GM19238 (cell line): Measurements from ENCODE around the gene KCNIP3.
"Not testable (repeated sequence)": the region's sequence is repeated elsewhere in the genome, so short reads cannot be mapped to it uniquely, and the experiment has no call there.

Experiments used
- DNase-seq: peaks from one replicate; pipeline ENCODE4 v3.0.0; 2011; ENCODE audit warnings: low spot score; ENCODE audit not compliant: insufficient read length

KCNIP3 gene

DNA sequence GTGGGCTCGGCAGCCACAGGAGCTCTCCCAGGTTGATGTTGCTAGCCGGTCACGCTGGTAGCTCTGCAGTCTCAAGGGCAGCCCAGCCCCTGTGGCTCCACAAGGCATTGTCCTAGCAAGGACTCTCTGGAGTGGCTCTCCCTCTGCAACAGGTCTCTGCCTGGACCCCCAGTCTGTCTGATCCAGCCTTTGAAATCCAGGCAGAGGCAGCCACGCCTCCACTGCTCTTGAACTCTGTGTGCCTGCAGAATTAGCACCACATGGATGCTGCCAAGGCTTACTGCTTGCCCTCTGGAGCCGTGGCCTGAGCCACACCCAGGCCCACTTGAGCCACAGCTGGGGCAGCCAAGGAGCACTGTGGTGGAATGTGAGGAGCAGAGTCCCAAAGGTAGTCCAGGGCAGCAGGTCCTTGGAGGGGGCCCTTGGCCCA is 62.4 kb downstream of the KCNIP3 start:
- DNase-seq, result no peak

DNA sequence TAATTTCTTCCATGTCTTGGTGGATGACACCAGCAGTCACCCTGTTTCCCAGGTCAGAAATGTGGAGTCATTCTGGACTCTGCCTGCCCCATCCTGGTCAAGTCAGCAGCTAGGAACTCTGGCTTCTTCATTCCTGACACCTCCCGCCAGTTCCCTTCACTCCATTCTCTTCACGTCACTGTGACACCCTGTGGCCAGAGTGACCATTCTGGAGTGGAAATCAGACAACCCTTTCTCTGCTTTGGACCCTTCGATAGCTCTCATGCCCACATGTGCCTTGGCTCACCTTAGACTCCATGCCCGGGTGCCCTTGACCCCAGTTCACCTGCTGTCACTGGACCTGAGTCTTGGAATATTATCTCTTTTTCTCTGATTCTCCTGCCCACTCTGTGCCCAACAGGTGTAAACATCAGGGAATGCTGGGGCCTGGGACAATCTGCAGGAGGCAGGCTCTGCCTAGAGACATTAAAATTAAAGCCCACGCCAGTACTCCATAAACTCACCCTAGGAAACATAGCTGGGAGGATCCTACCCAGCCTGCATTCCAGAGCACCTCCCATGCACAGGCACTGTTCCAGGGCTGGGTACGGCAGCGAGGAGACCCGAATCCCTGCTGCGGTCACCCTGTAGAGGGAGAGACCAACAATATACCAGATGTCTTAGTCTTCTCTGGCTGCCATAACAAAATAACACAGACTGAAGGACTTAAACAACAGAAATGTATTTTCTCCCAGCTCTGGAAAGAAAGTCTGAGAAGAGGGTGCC is 64.3 kb downstream of the KCNIP3 start:
- DNase-seq, result no peak

DNA sequence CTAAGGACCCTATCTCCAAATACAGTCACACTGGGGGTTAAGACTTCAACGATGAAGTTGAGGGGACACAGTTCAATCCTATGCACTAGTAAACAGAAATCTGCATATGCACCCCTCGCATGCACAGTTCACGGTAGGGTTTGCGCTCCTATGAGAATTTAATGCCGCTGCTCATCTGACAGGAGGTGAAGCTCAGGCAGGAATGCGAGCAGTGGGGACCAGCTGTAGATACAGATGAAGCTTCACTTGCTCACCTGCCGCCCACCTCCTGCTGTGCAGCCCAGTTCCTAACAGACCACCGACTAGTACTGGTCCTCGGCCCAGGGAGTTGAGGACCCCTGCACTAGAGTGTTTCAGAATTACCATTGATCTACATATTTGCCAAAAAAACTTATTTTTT is 65.3 kb downstream of the KCNIP3 start:
- no peak for DNase-seq

DNA sequence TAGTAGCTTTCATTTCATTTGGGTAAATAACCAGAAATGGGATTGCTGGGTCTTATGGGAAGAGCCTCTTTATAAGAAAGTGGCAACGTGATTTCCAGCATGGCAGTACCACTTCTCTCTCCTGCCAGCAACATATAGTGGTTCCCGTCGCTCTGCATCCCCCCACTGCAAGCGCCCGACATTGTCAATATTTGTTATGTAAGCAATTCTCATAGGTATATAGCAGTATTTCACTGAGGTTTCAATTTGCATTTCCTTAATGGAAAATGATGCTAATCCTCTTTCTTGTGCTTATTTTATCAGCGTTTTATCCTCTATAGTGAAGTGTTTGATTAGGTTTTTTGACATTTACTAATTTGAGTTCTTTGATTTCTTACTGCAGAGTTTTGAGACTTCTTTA is 69.4 kb downstream of the KCNIP3 start:
- no peak for DNase-seq

DNA sequence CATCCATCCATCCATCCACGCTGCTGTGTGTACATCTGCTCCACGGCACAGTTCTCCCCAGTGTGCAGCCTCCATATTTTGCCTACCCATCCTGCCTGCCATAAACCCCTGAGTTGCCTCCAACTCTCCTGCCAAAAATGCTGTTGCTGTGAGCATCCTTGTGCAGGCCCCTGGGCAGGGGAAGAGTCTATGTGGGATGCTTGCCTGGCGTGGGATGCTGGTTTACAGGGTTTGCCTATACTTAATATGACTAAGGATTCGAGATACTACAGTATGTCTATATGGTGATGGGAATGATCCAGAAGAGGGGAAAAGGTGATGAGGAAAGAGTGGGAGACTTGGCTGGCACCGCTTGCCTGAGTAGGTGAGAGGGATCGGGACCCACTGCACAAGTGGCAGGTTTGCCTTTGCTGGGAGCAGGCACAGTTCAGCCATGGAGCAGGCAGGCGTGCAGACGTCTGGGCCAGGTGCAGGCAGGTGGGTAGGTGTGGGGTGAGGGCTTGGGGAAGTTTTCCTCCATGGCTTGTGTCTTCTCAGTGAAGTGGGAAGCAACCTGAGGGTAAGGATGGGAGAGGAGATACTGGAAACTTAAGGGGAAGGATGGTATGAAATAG is 75.2 kb downstream of the KCNIP3 start:
- no peak for DNase-seq

DNA sequence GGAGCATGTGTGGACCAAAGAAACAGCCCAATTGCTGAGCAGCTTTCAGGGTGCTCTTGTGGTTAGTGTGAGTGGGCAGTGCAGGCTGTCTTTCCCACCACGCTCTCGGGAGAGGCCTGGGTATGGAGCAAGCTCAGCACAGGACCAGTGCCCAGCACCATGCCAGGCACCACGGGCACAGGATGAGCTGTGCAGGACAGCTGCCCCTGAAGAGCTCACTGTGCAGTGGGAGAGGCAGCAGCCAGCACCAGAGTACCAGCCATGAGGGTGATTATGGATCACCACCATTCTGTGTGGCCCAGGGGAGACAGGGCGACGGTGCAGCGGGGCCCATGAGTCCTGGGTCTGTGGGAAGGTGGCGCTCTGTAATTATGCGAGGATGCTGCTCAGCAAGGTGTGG is 75.7 kb downstream of the KCNIP3 start:
- no peak for DNase-seq

DNA sequence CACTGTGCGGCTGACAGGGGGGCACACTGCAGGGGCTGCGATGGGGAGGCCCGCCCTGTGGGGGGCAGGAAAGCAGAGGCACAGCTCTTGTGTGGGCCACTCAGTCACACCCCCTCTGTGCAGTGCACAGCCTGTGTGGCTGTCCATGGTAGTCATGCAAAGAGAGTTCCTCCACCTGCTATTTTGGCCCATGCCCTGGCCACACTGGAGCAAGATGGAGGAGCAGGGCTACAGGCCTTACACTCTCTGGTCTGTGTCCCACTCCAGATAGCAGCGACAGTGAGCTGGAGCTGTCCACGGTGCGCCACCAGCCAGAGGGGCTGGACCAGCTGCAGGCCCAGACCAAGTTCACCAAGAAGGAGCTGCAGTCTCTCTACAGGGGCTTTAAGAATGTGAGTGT is 76.9 kb downstream of the KCNIP3 start:
- DNase-seq, result no peak

DNA sequence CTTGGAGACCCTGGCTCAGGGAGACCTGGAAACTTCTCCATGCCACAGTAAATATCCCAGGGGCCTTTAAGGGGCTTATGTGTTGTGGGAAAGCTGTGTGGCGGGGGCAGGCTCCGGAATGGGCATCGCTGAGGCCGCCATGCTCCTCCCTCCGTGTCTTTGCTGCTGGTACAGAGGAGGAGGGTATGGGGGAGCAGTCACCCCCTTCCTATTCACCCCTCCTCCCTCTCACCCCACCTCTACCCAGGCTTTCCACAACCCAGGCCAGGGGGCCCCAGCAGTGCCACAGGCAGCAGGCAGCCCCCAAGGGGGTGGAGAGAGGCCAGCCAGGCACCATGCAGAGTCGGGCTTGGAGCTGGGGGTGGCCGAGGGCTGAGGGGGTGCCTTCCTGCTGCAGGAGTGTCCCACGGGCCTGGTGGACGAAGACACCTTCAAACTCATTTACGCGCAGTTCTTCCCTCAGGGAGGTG is 77.3 kb downstream of the KCNIP3 start:
- DNase-seq, result no peak

DNA sequence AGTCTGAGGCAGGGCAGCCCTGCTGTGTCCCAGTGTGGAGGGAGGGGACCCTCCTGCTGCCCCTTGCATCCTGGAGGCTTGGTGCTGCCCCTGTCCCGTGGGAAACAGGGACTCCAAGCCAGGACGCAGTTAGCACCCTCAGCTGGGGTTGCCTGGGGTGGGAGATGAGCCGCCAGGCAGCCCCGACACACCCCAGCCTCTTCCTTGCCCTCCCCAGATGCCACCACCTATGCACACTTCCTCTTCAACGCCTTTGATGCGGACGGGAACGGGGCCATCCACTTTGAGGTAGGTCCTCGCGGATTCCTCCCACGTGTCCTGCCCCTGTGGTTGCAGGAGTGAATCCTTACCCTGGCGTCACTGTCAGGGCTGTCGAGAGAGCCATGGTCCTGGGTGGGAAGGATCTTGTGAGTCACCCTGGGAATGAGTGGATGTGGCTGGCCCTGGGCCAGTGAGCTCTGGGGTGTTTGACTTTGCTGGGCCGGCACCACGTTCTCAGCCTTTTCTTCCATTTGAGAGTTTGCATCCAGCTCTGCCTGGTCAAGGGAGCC is 77.8 kb downstream of the KCNIP3 start:
- DNase-seq, result no peak

DNA sequence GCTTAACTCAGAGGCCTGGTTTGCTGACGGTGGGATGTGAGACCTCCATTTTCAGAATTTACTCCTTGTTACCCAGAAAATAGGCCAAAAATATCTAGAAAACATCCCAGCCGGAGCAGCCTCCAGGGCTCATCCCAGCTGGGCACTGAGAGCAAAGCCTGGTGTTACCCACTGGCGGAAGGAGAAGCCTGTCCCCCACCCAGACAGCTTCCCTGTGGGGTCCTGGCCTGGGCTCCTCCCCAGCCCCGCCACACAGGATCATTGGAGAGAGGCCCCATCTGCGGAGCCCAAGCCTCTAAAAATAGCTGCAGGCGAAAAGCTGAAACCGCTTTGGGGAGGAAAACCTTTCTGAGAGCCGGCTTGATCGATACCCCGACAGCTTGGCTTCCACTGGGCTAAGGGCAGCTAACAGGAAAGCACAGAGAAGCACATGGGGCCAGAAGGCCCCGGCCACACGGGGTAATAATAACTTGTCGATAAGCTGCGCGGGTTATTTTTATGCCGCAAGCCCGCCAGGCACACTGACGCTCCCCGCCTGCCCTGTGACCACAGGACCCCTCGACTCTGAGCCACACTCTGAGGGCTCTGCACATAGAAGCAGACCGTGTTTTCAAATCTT is 78.5 kb downstream of the KCNIP3 start:
- DNase-seq, result no peak

DNA sequence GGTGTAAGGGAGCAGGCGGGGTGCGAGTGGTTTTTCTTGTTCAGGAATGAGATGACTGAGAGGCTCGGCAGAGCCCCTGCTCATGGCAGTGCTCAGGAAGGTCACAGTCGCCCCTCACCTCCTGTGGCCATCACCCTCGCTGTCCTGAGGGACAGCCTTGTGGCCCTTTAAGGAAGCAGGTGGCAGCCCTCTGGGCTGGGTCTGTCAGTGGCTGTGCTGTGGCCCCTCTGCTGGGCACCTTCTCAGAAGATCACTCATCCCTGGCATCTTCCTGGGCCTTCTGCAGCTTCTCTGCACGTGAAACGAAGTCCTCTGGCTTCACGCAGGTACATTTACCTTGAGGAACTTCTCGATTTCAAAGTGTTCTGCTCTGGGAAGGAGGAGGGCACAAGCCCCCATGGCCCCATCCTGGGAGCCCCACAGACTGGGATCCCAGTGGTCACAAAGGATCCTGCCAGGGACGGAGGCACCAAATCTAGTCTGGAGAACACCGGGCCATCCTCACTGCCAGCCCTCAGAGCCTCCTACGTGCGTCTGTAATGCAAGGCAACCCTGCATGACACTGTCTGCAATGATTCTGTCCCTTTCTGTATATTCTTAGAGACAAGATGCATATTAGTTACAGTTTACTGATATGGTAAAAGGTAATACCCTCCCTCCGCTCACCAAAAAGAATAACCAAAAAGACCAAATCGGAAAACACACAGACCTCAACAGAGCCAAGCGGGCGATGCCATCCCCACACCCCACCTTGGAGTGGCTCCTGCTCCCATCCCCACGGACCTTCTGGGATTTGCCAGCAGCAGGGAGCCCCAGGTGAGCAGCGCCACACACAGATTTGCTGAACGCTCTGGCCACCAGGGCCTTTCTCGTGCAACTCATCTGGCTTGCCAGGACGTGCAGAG is 79.4 kb downstream of the KCNIP3 start:
- DNase-seq, result no peak

DNA sequence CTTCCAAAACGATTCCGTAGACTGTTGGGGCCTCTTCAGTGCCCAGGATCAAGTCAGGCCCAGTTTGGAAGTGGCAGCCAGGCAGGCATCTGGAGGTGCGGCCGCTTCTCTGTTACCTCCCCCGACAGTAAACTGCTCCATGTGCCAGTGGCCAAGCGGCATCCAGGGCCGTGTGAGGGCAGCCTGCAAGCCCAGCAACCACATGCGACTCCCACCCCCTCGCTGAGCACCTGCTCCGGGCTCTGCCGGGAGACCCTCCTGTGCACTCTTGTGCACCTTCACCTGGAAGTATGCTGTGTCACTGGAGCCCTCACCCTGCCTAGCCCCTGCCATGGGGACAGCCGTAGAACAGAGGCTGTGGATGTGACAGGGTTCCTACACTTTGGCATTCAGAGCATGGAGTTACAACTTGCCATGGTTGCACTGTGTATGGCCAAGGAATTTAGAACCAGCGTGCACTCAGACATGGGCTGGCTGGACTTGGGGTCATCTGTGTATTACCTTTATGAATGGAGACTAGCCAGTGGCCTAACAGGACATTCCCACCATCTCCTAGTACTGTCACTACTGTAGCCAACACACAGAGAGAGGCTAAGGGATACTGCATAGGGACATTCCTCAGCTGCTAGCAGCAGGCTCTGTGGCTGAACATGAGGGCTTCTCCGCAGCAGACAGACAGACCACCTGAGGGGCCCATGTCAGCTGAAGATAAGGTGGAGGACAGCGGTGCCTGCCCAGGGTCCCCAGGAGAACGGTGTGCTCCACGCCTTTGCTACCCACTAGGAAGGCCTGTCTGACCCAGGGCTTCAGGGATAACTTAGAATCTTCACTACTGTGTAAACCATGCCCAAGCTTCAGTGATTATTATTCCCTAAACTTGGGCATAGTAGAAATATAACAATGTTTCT is 80.3 kb downstream of the KCNIP3 start:
- DNase-seq, result no peak

DNA sequence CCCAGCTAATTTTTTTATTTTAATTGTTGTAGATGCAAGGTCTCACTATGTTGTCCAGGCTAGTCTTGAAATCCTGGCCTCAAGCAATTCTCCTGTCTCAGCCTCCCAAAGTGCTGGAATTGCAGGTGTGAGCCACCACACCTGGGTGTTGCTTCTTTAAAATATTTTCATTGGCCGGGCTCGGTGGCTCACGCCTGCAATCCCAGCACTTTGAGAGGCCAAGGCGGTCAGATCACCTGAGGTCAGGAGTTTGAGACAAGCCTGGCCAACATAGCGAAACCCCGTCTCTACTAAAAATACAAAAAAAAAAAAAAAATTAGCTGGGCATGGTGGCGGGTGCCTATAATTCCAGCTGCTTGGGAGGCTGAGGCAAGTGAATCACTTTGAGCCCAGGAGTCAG is 81.1 kb downstream of the KCNIP3 start:
- DNase-seq, result not testable (repeated sequence)

DNA sequence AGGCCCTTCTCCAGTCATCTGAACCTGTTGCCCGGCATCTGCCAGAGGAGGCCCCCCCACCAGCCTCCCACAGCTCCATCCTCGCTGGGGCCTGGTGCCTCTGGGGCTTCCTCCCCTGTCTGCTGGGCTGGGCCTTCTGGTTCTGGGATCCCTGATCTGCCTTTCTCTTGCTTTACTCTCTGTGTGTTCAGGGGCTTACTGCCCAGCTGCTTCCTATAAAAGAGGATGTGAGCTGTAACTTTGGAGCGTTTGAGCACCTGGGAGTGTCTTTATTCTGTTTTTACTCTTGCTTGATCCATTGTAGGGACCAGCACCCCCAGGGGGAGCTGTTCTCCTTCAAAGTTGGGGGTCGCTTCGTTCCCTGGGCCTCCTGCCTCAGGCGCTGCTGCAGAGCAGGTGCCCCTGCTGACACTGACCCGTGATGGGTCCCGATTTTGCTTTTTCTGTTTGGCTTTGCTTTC is 82.3 kb downstream of the KCNIP3 start:
- DNase-seq, result no peak

DNA sequence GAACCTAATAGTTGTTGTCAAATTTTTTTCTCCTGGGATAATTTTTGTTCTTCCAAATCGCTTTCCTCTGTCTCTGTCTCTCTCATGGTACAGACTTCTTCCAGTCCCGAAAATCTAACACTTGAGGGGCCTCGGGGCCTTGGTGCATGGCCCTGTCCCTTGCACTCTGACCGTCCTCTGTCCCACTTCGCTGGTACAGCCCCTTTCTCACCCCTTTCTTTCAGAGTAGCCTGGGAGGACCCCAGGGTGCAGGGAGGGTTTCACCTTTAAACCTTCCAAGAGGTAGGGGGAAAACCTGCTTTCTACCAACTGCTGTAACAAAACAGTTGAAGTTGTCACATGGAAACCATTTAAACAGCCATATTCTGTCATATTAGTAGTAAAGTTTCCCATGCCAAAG is 83.1 kb downstream of the KCNIP3 start:
- no peak for DNase-seq

DNA sequence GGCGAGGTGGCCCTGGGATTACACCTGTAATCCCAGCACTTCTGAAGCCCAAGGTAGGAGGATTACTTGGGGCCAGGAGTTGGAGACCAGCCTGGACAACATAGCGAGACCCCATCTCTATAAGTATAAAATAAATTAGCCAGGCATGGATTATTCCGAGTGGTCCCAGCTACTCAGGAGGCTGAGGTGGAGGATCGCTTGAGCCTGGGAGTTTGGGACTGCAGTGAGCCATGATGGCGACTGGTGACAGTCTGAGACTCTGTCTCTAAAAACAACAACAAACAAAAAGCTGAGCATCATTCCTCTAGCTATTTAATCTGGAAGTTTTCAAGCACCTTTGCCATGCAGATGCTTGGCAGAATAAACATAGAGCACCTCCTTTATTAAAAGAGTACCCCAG is 83.6 kb downstream of the KCNIP3 start:
- DNase-seq, result no peak

DNA sequence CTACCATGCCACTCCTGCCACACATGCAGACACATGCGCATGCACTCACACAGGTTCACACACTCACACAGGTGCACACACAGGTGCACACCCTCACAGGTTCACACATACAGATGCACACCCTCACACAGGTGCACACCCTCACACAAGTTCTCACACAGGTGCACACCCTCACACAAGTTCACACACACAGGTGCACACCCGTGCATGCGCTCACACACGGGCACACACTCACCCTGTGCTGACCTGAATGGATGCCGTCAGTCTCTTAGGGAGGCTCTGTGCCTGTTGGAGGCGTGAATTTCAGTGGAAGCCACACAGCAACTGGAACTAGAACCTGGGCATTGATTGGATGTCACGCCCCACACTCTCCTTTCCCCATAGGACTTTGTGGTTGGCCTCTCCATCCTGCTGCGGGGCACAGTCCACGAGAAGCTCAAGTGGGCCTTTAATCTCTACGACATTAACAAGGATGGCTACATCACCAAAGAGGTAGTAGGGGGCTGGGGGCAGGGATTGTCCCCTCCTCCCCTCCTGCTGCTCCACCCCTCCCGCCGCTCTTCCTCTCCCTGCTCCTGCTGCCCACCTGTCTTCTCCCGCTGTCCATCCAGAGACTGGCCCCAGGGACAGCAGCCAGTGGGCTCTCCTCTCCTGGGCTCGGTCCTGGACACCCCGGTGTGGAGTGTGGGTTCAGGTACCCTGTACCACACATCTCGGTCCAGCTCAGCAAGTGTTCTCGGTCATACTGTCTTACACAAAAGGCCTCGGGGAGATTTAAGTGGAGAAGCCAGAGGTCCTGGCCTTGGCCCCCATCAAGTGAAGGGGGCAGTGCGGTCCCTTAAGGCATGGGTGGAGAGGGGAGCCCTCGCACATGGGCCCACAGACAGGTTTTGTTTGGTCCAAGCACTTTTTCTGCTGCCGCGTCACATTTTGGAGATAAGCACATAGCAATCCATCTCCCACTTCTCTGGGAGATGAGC is 84.4 kb downstream of the KCNIP3 start:
- no peak for DNase-seq

DNA sequence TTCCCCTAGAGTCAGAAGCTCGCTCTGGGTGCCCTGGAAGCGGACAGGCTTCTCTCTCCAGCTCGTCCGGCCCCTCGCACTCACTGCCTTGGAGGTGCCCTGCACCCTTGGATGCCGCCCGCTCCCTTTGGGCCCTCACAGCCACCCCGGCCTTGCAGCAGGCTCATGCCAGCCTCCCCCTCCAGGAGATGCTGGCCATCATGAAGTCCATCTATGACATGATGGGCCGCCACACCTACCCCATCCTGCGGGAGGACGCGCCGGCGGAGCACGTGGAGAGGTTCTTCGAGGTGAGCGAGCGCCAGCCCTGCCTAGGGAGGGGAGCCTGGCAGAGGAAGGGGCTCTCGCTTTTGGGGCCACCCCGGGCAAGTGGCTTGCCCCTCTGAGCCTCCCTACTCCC is 85.0 kb downstream of the KCNIP3 start:
- DNase-seq, result no peak
